NCI-H187 (cell line): Measurements from ENCODE around the gene LRPAP1.

ENCODE experiments used
- DNase-seq, 2 experiments: peaks; one replicate each; lab custom pipeline; 2025; lab: John Stamatoyannopoulos, UW

LRPAP1 gene

GRCh38 chr4:3501126-3501824, 30.9 kb downstream of the LRPAP1 start:
- no peak for DNase-seq

GRCh38 chr4:3500634-3501101, 31.6 kb downstream of the LRPAP1 start:
- DNase-seq = no peak

GRCh38 chr4:3500111-3500510, 32.1 kb downstream of the LRPAP1 start:
- no peak for DNase-seq

- no peak for DNase-seq
These were observed 32.5 kb downstream of the LRPAP1 start for GRCh38 chr4:3499710-3500109.

GRCh38 chr4:3498901-3499510, 33.2 kb downstream of the LRPAP1 start:
- DNase-seq = peak; percentile 20 to 66

GRCh38 chr4:3498407-3498806, 33.8 kb downstream of the LRPAP1 start:
- no peak for DNase-seq

GRCh38 chr4:3497523-3498389, 34.5 kb downstream of the LRPAP1 start:
- DNase-seq = no peak

- no peak for DNase-seq
These were observed 35.1 kb downstream of the LRPAP1 start for GRCh38 chr4:3497095-3497494.

GRCh38 chr4:3496021-3496420, 36.2 kb downstream of the LRPAP1 start:
- DNase-seq = no peak

- DNase-seq = no peak
These were observed 36.8 kb downstream of the LRPAP1 start for GRCh38 chr4:3495204-3495975.

GRCh38 chr4:3494462-3494871, 37.8 kb downstream of the LRPAP1 start:
- no peak for DNase-seq

GRCh38 chr4:3493720-3494461, 38.3 kb downstream of the LRPAP1 start:
- no peak for DNase-seq

GRCh38 chr4:3492741-3493719, 39.2 kb downstream of the LRPAP1 start:
- no peak for DNase-seq

GRCh38 chr4:3491681-3492405, 40.4 kb downstream of the LRPAP1 start:
- no peak for DNase-seq

GRCh38 chr4:3489451-3489962, 42.7 kb downstream of the LRPAP1 start:
- no peak for DNase-seq

GRCh38 chr4:3488820-3489219, 43.4 kb downstream of the LRPAP1 start:
- no peak for DNase-seq

- no peak for DNase-seq
These were observed 44.4 kb downstream of the LRPAP1 start for GRCh38 chr4:3487861-3488260.

- DNase-seq = no peak
These were observed 45.4 kb downstream of the LRPAP1 start for GRCh38 chr4:3486541-3487540.
